IMR-90 (cell line): Measurements from ENCODE around the gene CARTPT. TPM values are rescaled to one million over a fixed set of nuclear protein-coding genes. Genes with fewer than 3 reads are reported as not detected.

Experiments
- ATAC-seq: fragments of 200-7000 bp; cut with Tn5 transposase; 2 replicates; pipeline ENCODE4 v1.9.1; 2020; ENCODE audit warnings: low read depth, mild to moderate bottlenecking, moderate library complexity
- BruUV-seq: library from RNA; stranded (reverse); fragments of 400-500 nt; replicated peaks from 2 replicates; lab custom pipeline; 2021; lab: Mats Ljungman, UMichigan
- CTCF ChIA-PET: fragments of 300-600 bp; formaldehyde crosslinking; extraction: SDS; loops from one replicate; lab custom pipeline; 2021; ENCODE audit warnings: antibody characterized with exemption; lab: Yijun Ruan, JAX
- POLR2A ChIA-PET: fragments of 300-600 bp; sonication (Branson Sonifier 250); formaldehyde crosslinking; loops from one replicate; lab custom pipeline; 2022; ENCODE audit warnings: antibody characterized with exemption; ENCODE audit not compliant: unreplicated experiment; lab: Charles Lee
- DNase-seq: peaks from one replicate; pipeline ENCODE4 v3.0.0; 2013
- H2AFZ ChIP-seq: replicated peaks from 2 replicates; pipeline ENCODE3; 2013; ENCODE audit warnings: low read length, mild to moderate bottlenecking; ENCODE audit not compliant: poor library complexity
- H2AK5ac ChIP-seq: 2 replicates; pipeline ENCODE4 v1.6.1; 2013; ENCODE audit warnings: low read depth, low read length, inconsistent platforms
- H2AK9ac ChIP-seq: replicated peaks from 2 replicates; pipeline ENCODE3; 2013; ENCODE audit warnings: mild to moderate bottlenecking, low read depth, low read length, moderate library complexity; ENCODE audit not compliant: poor library complexity
- H2BK120ac ChIP-seq: 2 replicates; pipeline ENCODE4 v1.6.1; 2013; ENCODE audit warnings: low read depth, low read length, inconsistent platforms
- H2BK15ac ChIP-seq: 3 replicates; pipeline ENCODE4 v1.6.1; 2013; ENCODE audit warnings: low read depth, low read length, inconsistent platforms
- H2BK20ac ChIP-seq: 2 replicates; pipeline ENCODE4 v1.6.1; 2013; ENCODE audit warnings: low read depth, mild to moderate bottlenecking, inconsistent platforms, low read length, moderate library complexity
- H2BK5ac ChIP-seq: 2 replicates; pipeline ENCODE4 v1.6.1; 2013; ENCODE audit warnings: mild to moderate bottlenecking, low read depth, low read length, inconsistent platforms; ENCODE audit not compliant: poor library complexity, severe bottlenecking
- H3K14ac ChIP-seq: replicated peaks from 2 replicates; pipeline ENCODE4 v1.6.1; 2013; ENCODE audit warnings: low read depth, low read length, inconsistent platforms
- H3K18ac ChIP-seq: 2 replicates; pipeline ENCODE4 v1.6.1; 2013; ENCODE audit warnings: low read depth, low read length, control low read depth
- H3K23ac ChIP-seq: 2 replicates; pipeline ENCODE4 v1.6.1; 2013; ENCODE audit warnings: low read depth, low read length, inconsistent platforms
- H3K27ac ChIP-seq: 2 replicates; pipeline ENCODE4 v1.5.1; 2013; ENCODE audit warnings: mild to moderate bottlenecking, control low read depth, low read length; ENCODE audit not compliant: insufficient read depth
- H3K27me3 ChIP-seq: 2 replicates; pipeline ENCODE4 v1.6.1; 2013; ENCODE audit warnings: low read length; ENCODE audit not compliant: control insufficient read depth, insufficient read depth
- H3K36me3 ChIP-seq: 2 replicates; pipeline ENCODE4 v1.6.1; 2013; ENCODE audit warnings: low read length, mixed read lengths; ENCODE audit not compliant: control insufficient read depth, insufficient read depth
- H3K4ac ChIP-seq: 2 replicates; pipeline ENCODE4 v1.6.1; 2013; ENCODE audit warnings: low read depth, low read length, inconsistent platforms
- H3K4me1 ChIP-seq: 2 replicates; pipeline ENCODE4 v1.6.1; 2013; ENCODE audit warnings: low read length, mixed read lengths; ENCODE audit not compliant: control insufficient read depth, insufficient read depth
- H3K4me2 ChIP-seq: 2 replicates; pipeline ENCODE4 v1.6.1; 2013; ENCODE audit warnings: low read depth, mild to moderate bottlenecking, control low read depth, low read length, moderate library complexity
- H3K4me3 ChIP-seq: 2 replicates; pipeline ENCODE4 v1.5.1; 2013; ENCODE audit warnings: low read depth, mild to moderate bottlenecking, control low read depth, low read length, moderate library complexity; ENCODE audit not compliant: insufficient read depth
- H3K56ac ChIP-seq: 2 replicates; pipeline ENCODE4 v1.6.1; 2013; ENCODE audit warnings: low read length, inconsistent platforms; ENCODE audit not compliant: insufficient read depth; ENCODE audit errors: extremely low read depth
- H3K79me1 ChIP-seq, 2 experiments: 2 replicates each; pipeline ENCODE4 v1.6.1; 2013; ENCODE audit warnings: low read length in 2 of 2, inconsistent platforms in 1 of 2, low read depth in 1 of 2
- H3K9ac ChIP-seq: 2 replicates; pipeline ENCODE4 v1.6.1; 2013; ENCODE audit warnings: low read depth, low read length, control low read depth
- H3K9me1 ChIP-seq: 2 replicates; pipeline ENCODE4 v1.6.1; 2013; ENCODE audit warnings: low read length, inconsistent platforms; ENCODE audit not compliant: insufficient read depth
- H3K9me3 ChIP-seq: 2 replicates; pipeline ENCODE4 v1.6.1; 2013; ENCODE audit warnings: low read length; ENCODE audit not compliant: control insufficient read depth, insufficient read depth
- H4K20me1 ChIP-seq: 2 replicates; pipeline ENCODE4 v1.6.1; 2013; ENCODE audit warnings: low read length, inconsistent platforms; ENCODE audit not compliant: insufficient read depth
- H4K5ac ChIP-seq: 2 replicates; pipeline ENCODE4 v1.6.1; 2013; ENCODE audit warnings: mild to moderate bottlenecking, low read depth, low read length, control low read depth
- H4K8ac ChIP-seq, 2 experiments: 2 replicates each; pipeline ENCODE4 v1.6.1; 2013; ENCODE audit warnings: low read depth in 2 of 2, low read length in 2 of 2, control low read depth in 1 of 2, inconsistent platforms in 1 of 2
- H4K91ac ChIP-seq: 2 replicates; pipeline ENCODE4 v1.6.1; 2013; ENCODE audit warnings: low read depth, low read length, inconsistent platforms; ENCODE audit not compliant: insufficient read depth
- BHLHE40 ChIP-seq: fragments of 150-350 bp; IDR thresholded peaks from 2 replicates; pipeline ENCODE4 v1.6.1; 2016; ENCODE audit warnings: mild to moderate bottlenecking, low read depth, low read length
- CEBPB ChIP-seq: IDR thresholded peaks from 2 replicates; pipeline ENCODE4 v1.6.1; 2012; ENCODE audit warnings: low read depth, low read length, improper control_type of control experiment
- CHD1 ChIP-seq: IDR thresholded peaks from 2 replicates; pipeline ENCODE4 v1.6.1; 2012; ENCODE audit warnings: low read depth, low read length, improper control_type of control experiment
- CTCF ChIP-seq: conservative IDR thresholded peaks from 2 replicates; pipeline ENCODE4 v1.5.1; 2012; ENCODE audit warnings: mild to moderate bottlenecking, low read depth, low read length, improper control_type of control experiment
- ELK1 ChIP-seq: fragments of 150-350 bp; IDR thresholded peaks from 2 replicates; pipeline ENCODE4 v1.6.1; 2016; ENCODE audit warnings: low read depth, mild to moderate bottlenecking, low read length, moderate library complexity, borderline replicate concordance
- FOS ChIP-seq: fragments of 150-350 bp; IDR thresholded peaks from 2 replicates; pipeline ENCODE4 v1.6.1; 2016; ENCODE audit warnings: low read depth, low read length
- MAFK ChIP-seq: IDR thresholded peaks from 2 replicates; pipeline ENCODE4 v1.6.1; 2012; ENCODE audit warnings: low read depth, low read length, improper control_type of control experiment
- MAZ ChIP-seq: IDR thresholded peaks from 2 replicates; pipeline ENCODE4 v1.6.1; 2012; ENCODE audit warnings: low read depth, mild to moderate bottlenecking, low read length, improper control_type of control experiment, moderate library complexity, borderline replicate concordance
- MXI1 ChIP-seq: IDR thresholded peaks from 2 replicates; pipeline ENCODE4 v1.6.1; 2012; ENCODE audit warnings: low read depth, mild to moderate bottlenecking, low read length, moderate library complexity, borderline replicate concordance
- NFE2L2 ChIP-seq: fragments of 150-350 bp; IDR thresholded peaks from 2 replicates; pipeline ENCODE4 v1.6.1; 2016; ENCODE audit warnings: low read depth, mild to moderate bottlenecking, low read length
- POLR2A ChIP-seq: IDR thresholded peaks from 2 replicates; pipeline ENCODE4 v1.6.1; 2012; ENCODE audit warnings: mild to moderate bottlenecking, low read depth, low read length
- RAD21 ChIP-seq: IDR thresholded peaks from 2 replicates; pipeline ENCODE4 v1.6.1; 2012; ENCODE audit warnings: low read length, improper control_type of control experiment
- RCOR1 ChIP-seq: IDR thresholded peaks from 2 replicates; pipeline ENCODE4 v1.6.1; 2012; ENCODE audit warnings: mild to moderate bottlenecking, low read length, improper control_type of control experiment; ENCODE audit not compliant: insufficient replicate concordance
- RFX5 ChIP-seq: IDR thresholded peaks from 2 replicates; pipeline ENCODE4 v1.8.0; 2012; ENCODE audit warnings: low read depth, mild to moderate bottlenecking, low read length, moderate library complexity
- SMC3 ChIP-seq: fragments of 150-350 bp; IDR thresholded peaks from 2 replicates; pipeline ENCODE4 v1.6.1; 2016; ENCODE audit warnings: low read depth, mild to moderate bottlenecking, antibody characterized with exemption, low read length, moderate library complexity
- USF2 ChIP-seq: fragments of 150-350 bp; IDR thresholded peaks from 2 replicates; pipeline ENCODE4 v1.6.1; 2017; ENCODE audit warnings: mild to moderate bottlenecking, antibody characterized with exemption, low read length, low read depth
- WGBS, 2 experiments: methylation state at CpG; one replicate each; pipeline versions ENCODE4 v1.1.5 to v1.1.7; 2013; ENCODE audit warnings: missing lambda C conversion rate in 2 of 2; ENCODE audit not compliant: insufficient read length in 1 of 2; ENCODE audit errors: extremely low coverage in 2 of 2; 5-methylcytosine and 5-hydroxymethylcytosine counted together
- dilution Hi-C: fragments of 300-500 bp; cut with HindIII; formaldehyde crosslinking; loops from one replicate; pipeline ENCODE4 v1.14.3; 2018; ENCODE audit warnings: low sequenced_read_pairs; ENCODE audit not compliant: unreplicated experiment
- in situ Hi-C: fragments of 300-500 bp; cut with MboI; formaldehyde crosslinking; loops from 3 replicates; pipeline ENCODE4 v1.14.3; 2019; ENCODE audit warnings: low sequenced_read_pairs, inconsistent platforms, mixed read lengths
- intact Hi-C: fragments of 100-400 bp; cut with micrococcal nuclease; formaldehyde crosslinking; loops from 2 replicates; pipeline ENCODE4 v1.10.0; 2022
- polyA plus RNA-seq, 3 experiments: library from polyadenylated mRNA; depleted of rRNA; stranded (reverse); fragments of >200 nt; gene quantifications; 2 replicates each; pipeline ENCODE4 v1.2.3, GENCODE V29; 2012; ENCODE audit warnings: low replicate concordance in 1 of 3
- total RNA-seq: library from RNA; depleted of rRNA; stranded (reverse); fragments of >200 nt; gene quantifications from 2 replicates; pipeline ENCODE4 v1.2.3, GENCODE V29; 2012

The CARTPT gene
- total and polyA plus RNA-seq, 2 of the 4 experiments (the other 2 are of a cell fraction), result not detected

- no peaks in the 10 kb centered on the region for H3K79me1 ChIP-seq
- no peak overlapping the region for H3K9ac ChIP-seq
- peaks cover 5% of the 10 kb centered on the region for H3K27me3 ChIP-seq
- H3K14ac ChIP-seq, result no peak overlapping the region
- no peak overlapping the region for H4K91ac ChIP-seq
- no peak overlapping the region for H3K4me2 ChIP-seq
- H3K36me3 ChIP-seq, result no peaks in the 10 kb centered on the region
- dilution Hi-C loops, result no loop called here
- no peak overlapping the region for H2BK15ac ChIP-seq
- H3K18ac ChIP-seq, result no peak overlapping the region
- H3K27ac ChIP-seq, result no peak overlapping the region
- H3K9me3 ChIP-seq, result no peaks in the 10 kb centered on the region
- peak overlapping the region; percentile 52 for H2AFZ ChIP-seq
- H4K8ac ChIP-seq, result no peak overlapping the region
- POLR2A ChIA-PET, result no interaction called here
- no peaks in the 10 kb centered on the region for H3K4me1 ChIP-seq
- no peak overlapping the region for H3K56ac ChIP-seq
- no peak for TF ChIP-seq USF2
- no peak for TF ChIP-seq BHLHE40
- TF ChIP-seq RCOR1, result no peak
- TF ChIP-seq CEBPB, result no peak
- TF ChIP-seq MAZ, result no peak
- no peak for TF ChIP-seq NFE2L2
- TF ChIP-seq MAFK, result no peak
- TF ChIP-seq RFX5, result no peak
- no peak for TF ChIP-seq RAD21
- TF ChIP-seq ELK1, result no peak
- TF ChIP-seq FOS, result no peak
- TF ChIP-seq POLR2A, result no peak
- TF ChIP-seq CHD1, result no peak
- TF ChIP-seq SMC3, result no peak
- TF ChIP-seq MXI1, result no peak
- no peak for TF ChIP-seq CTCF
- no peaks in the 10 kb centered on the region; the same call in 1 of the 2 replicates for H4K20me1 ChIP-seq
- intact Hi-C loops, result no loop called here
- DNase-seq (no peak), ATAC-seq (no peak)
- H3K9me1 ChIP-seq, result no peaks in the 10 kb centered on the region
- no CpG with 5 or more reads among the region's 4 CpGs for WGBS, 2 experiments
- no peak overlapping the region for H3K4ac ChIP-seq
- no peak overlapping the region for H2AK9ac ChIP-seq
- H2BK120ac ChIP-seq, result no peak overlapping the region
- H4K5ac ChIP-seq, result no peak overlapping the region
- H2AK5ac ChIP-seq, result no peak overlapping the region
- in situ Hi-C loops, result loop anchor here (10.0 to 25.0 kb wide), 2 partner anchors 90 to 278 kb away; no protein-coding TSS in a partner anchor
- no peak overlapping the region for H2BK5ac ChIP-seq
- H2BK20ac ChIP-seq, result no peak overlapping the region
- H3K4me3 ChIP-seq, result no peak overlapping the region
- no peak overlapping the region for H3K23ac ChIP-seq
- CTCF ChIA-PET, result no interaction called here
- BruUV-seq, result no TSS peak
Measured at GRCh38 chr5:71752441-71753190, 33.5 kb downstream of the CARTPT start.
